ENCODE measurements around the gene KCNAB3.

KCNAB3 gene

DNA sequence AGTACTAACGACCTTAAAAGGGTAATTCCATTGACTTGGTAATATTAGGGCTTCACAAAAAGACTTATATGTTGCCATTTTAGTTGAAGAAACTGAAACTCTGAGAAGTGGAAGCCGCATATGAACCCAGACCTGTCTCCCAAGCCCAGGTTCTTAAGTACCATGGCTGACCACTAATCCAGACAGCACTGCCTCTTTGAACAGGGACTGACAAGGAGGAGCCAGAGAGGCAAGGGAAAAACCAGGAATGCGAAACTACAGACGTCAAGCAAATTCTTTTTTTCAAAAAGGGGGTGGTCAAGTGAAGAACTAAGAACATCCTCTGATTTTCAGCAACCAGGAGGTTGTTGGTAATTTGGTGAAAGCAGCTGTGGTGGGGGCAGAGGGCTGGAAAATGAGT lies 56.6 kb downstream of the KCNAB3 start:
- H3K36me3 ChIP-seq (ENCODE audit: insufficient read depth, low read length), result peaks cover 28% of the 10 kb centered on the region
- no peaks in the 10 kb centered on the region for H3K27me3 ChIP-seq (ENCODE audit: insufficient read depth, low read length)
- H2AFZ ChIP-seq (ENCODE audit: low read depth, low read length), result no peak overlapping the region
- H3K4me3 ChIP-seq (ENCODE audit: low read length), result no peak overlapping the region
- H3K4me1 ChIP-seq (ENCODE audit: insufficient read depth, low read length), result no peaks in the 10 kb centered on the region
- H3K9me3 ChIP-seq (ENCODE audit: low read length), result no peaks in the 10 kb centered on the region

All from neuron (in vitro differentiated cells).